HepG2 (cell line): ENCODE results near the gene ATP1B2. TPM values are rescaled to one million over a fixed set of nuclear protein-coding genes. Genes with fewer than 3 reads are reported as not detected.

ENCODE experiments used
- DBP ChIP-seq: sonication (generic); formaldehyde crosslinking; IDR thresholded peaks from 2 replicates; pipeline ENCODE4 v1.4.0; 2020; ENCODE audit warnings: missing genetic modification reagents; ENCODE audit errors: not compliant biosample characterization
- KIAA2018 ChIP-seq: sonication (generic); formaldehyde crosslinking; IDR thresholded peaks from 2 replicates; pipeline ENCODE4 v1.5.0; 2020; ENCODE audit warnings: mild to moderate bottlenecking, missing genetic modification reagents, borderline replicate concordance
- MIXL1 ChIP-seq: IDR thresholded peaks from 2 replicates; pipeline ENCODE4 v1.6.1; 2016
- PHF5A ChIP-seq: IDR thresholded peaks from one replicate; pipeline ENCODE4 v1.6.1; 2018; ENCODE audit warnings: low read depth, missing genetic modification reagents; ENCODE audit not compliant: unreplicated experiment
- SKIL ChIP-seq: sonication (generic); formaldehyde crosslinking; IDR thresholded peaks from 2 replicates; pipeline ENCODE4 v1.8.0; 2022; ENCODE audit warnings: missing genetic modification reagents, mild to moderate bottlenecking, moderate library complexity, borderline replicate concordance
- ZBTB1 ChIP-seq: sonication (generic); formaldehyde crosslinking; IDR thresholded peaks from 2 replicates; pipeline ENCODE4 v1.4.0; 2020; ENCODE audit warnings: missing genetic modification reagents, borderline replicate concordance
- ZNF224 ChIP-seq: sonication (generic); formaldehyde crosslinking; IDR thresholded peaks from 2 replicates; pipeline ENCODE4 v1.5.0; 2020; ENCODE audit warnings: mild to moderate bottlenecking, missing genetic modification reagents
- ZNF280B ChIP-seq: sonication (generic); formaldehyde crosslinking; IDR thresholded peaks from 2 replicates; pipeline ENCODE4 v1.5.0; 2020; ENCODE audit warnings: missing genetic modification reagents, mild to moderate bottlenecking, borderline replicate concordance
- ZNF512B ChIP-seq: sonication (generic); formaldehyde crosslinking; IDR thresholded peaks from 2 replicates; pipeline ENCODE4 v1.5.1; 2020; ENCODE audit warnings: missing genetic modification reagents, mild to moderate bottlenecking, borderline replicate concordance
- ZNF772 ChIP-seq: sonication (generic); formaldehyde crosslinking; IDR thresholded peaks from 2 replicates; pipeline ENCODE4 v1.5.0; 2020; ENCODE audit warnings: mild to moderate bottlenecking, missing genetic modification reagents
- polyA plus RNA-seq, 8 experiments: library from polyadenylated mRNA; depleted of rRNA in 3 of 8; stranded (reverse) in 7 of 8; unstranded in 1 of 8; fragments of >200 nt; fragmentation: Illumina TruSeq in 4 of 8; extraction: Trizol in 4 of 8; gene quantifications; 2 replicates each; pipeline versions ENCODE4 v1.2.1 to v1.2.3, GENCODE V29; 2011 to 2016; ENCODE audit warnings: low read depth in 4 of 8, missing spikeins in 1 of 8, mixed read lengths in 1 of 8; ENCODE audit not compliant: insufficient read depth in 1 of 8
- total RNA-seq, 5 experiments: library from RNA; depleted of rRNA; stranded (reverse); fragments of >200 nt; fragmentation: Illumina TruSeq; extraction: Trizol; gene quantifications; 2 replicates each; pipeline ENCODE4 v1.2.3, GENCODE V29; 2016; ENCODE audit warnings: low read depth in 1 of 5

The ATP1B2 gene
- total and polyA plus RNA-seq, 2 of the 13 experiments (the other 11 are each of a cell fraction or from before 2014, with no cell fraction given): not detected

GRCh38 chr17:7687908-7688807 lies 37.4 kb downstream of the ATP1B2 start, which contains the start of gene WRAP53 (continued):
- TF ChIP-seq DBP (no peak), ZNF224 (no peak), ZNF280B (CRISPR knock-in tag) (no peak), ZNF512B (CRISPR knock-in tag) (no peak), PHF5A (no peak), ZBTB1 (no peak), SKIL (CRISPR knock-in tag) (no peak), KIAA2018 (CRISPR knock-in tag) (no peak), MIXL1 (CRISPR knock-in tag) (peak; percentile 30; the same call in 1 of the 2 replicates), ZNF772 (peak; percentile 34; the same call in 1 of the 2 replicates)
